Left cardiac atrium (tissue), 4 donors: ENCODE measurements around the gene PDXK. TPM values are rescaled to one million over a fixed set of nuclear protein-coding genes. Genes with fewer than 3 reads are reported as not detected.

Source experiments
- ATAC-seq, 2 donors: fragments of 200-7000 bp; cut with Tn5 transposase; one replicate each; pipeline ENCODE4 v1.9.1; 2020; ENCODE audit warnings: mild to moderate bottlenecking in 2 of 2, moderate library complexity in 2 of 2
- DNase-seq: peaks from one replicate; pipeline ENCODE4 v3.0.0-alpha.2; 2020
- intact Hi-C, 2 donors: fragments of 100-400 bp; cut with DNase I; formaldehyde crosslinking; loops; one replicate each; pipeline versions ENCODE4 v1.14.1 to v1.15.1; 2022 to 2023
- total RNA-seq, 2 donors: library from RNA; stranded (reverse); fragmentation: NEBNext Ultra II Directional; extraction: Animal tissue kit (Norgen Biotek cat#: 25700); gene quantifications; one replicate each; pipeline ENCODE4 v1.2.1, GENCODE V29; 2021
- donor health status: DM: no; HTN: yes; CAD: no.
- donor health status: DM: no; HTN: yes; CAD: no; lungs with severe emphysema.
- donor health status: DM: yes; HTN: yes; CAD: no.
- donor health status: Dilated cardiomyopathy.

Gene PDXK
- total RNA-seq, 2 donors from 2014 or later: 101 to 120 TPM

- ATAC-seq (no peak), DNase-seq (no peak)
- intact Hi-C loops: no loop called here
These were observed 73.5 kb downstream of the PDXK start for GRCh38 chr21:43792406-43792805.

GRCh38 chr21:43793243-43793642 lies 74.3 kb downstream of the PDXK start:
- no peak for ATAC-seq
- intact Hi-C loops: no loop called here

GRCh38 chr21:43794311-43794710 lies 75.4 kb downstream of the PDXK start:
- intact Hi-C loops: no loop called here
- DNase-seq (no peak), ATAC-seq (no peak)

More at GRCh38 chr21:43793243-43793642, 74.3 kb downstream of the PDXK start:
- no peak for DNase-seq

GRCh38 chr21:43794857-43795256 lies 75.9 kb downstream of the PDXK start:
- no peak for ATAC-seq
- DNase-seq: no peak
- intact Hi-C loops: no loop called here

- intact Hi-C loops: no loop called here
- DNase-seq: no peak
- ATAC-seq: no peak
These were observed 78.5 kb downstream of the PDXK start for GRCh38 chr21:43797415-43797814.

- intact Hi-C loops: no loop called here
- no peak for ATAC-seq
These were observed 79.2 kb downstream of the PDXK start for GRCh38 chr21:43797925-43798715.

GRCh38 chr21:43799301-43799840 lies 80.4 kb downstream of the PDXK start:
- DNase-seq (peak; percentile 16), ATAC-seq (no peak)
- intact Hi-C loops: no loop called here

More at GRCh38 chr21:43797925-43798715, 79.2 kb downstream of the PDXK start:
- DNase-seq: peak; percentile 14

- DNase-seq (no peak), ATAC-seq (no peak)
- intact Hi-C loops: loop anchor here in 1 of 2 donors (10.0 kb wide), 1 partner anchor 185 kb away; no protein-coding TSS in a partner anchor
These were observed 81.2 kb downstream of the PDXK start for GRCh38 chr21:43800124-43800523.

- ATAC-seq (no peak), DNase-seq (no peak)
- intact Hi-C loops: loop anchor here in 1 of 2 donors (10.0 kb wide), 1 partner anchor 184 kb away; no protein-coding TSS in a partner anchor
These were observed 81.6 kb downstream of the PDXK start for GRCh38 chr21:43800566-43800965.

- peak; percentile 15 for DNase-seq
- ATAC-seq: no peak
- intact Hi-C loops: loop anchor here in 1 of 2 donors (10.0 kb wide), 1 partner anchor 184 kb away; no protein-coding TSS in a partner anchor
These were observed 82.3 kb downstream of the PDXK start for GRCh38 chr21:43801006-43801783.

- no peak for ATAC-seq
- peak; percentile 14 for DNase-seq
- intact Hi-C loops: loop anchor here in 1 of 2 donors (10.0 kb wide), 1 partner anchor 182 kb away; no protein-coding TSS in a partner anchor
These were observed 83.9 kb downstream of the PDXK start for GRCh38 chr21:43802713-43803313.

- DNase-seq (no peak), ATAC-seq (no peak)
- intact Hi-C loops: loop anchor here in 1 of 2 donors (10.0 kb wide), 1 partner anchor 181 kb away; no protein-coding TSS in a partner anchor
These were observed 84.8 kb downstream of the PDXK start for GRCh38 chr21:43803558-43804300.

GRCh38 chr21:43805275-43805800 lies 86.4 kb downstream of the PDXK start:
- ATAC-seq (no peak), DNase-seq (no peak)
- intact Hi-C loops: loop anchor here in 1 of 2 donors (10.0 kb wide), 1 partner anchor 179 kb away; no protein-coding TSS in a partner anchor

- intact Hi-C loops: loop anchor here in 1 of 2 donors (10.0 kb wide), 1 partner anchor 179 kb away; no protein-coding TSS in a partner anchor
- peak; percentile 17 for DNase-seq
- ATAC-seq: no peak
These were observed 87.2 kb downstream of the PDXK start for GRCh38 chr21:43806017-43806710.

GRCh38 chr21:43808367-43808766 lies 89.4 kb downstream of the PDXK start:
- peak; percentile 17 for DNase-seq
- ATAC-seq: no peak
- intact Hi-C loops: loop anchor here in 1 of 2 donors (10.0 kb wide), 1 partner anchor 176 kb away; no protein-coding TSS in a partner anchor

GRCh38 chr21:43808832-43809251 lies 89.9 kb downstream of the PDXK start:
- no peak for ATAC-seq
- DNase-seq: no peak
- intact Hi-C loops: loop anchor here in 1 of 2 donors (10.0 kb wide), 1 partner anchor 176 kb away; no protein-coding TSS in a partner anchor

GRCh38 chr21:43809346-43809799 lies 90.4 kb downstream of the PDXK start:
- DNase-seq (no peak), ATAC-seq (no peak)
- intact Hi-C loops: loop anchor here in 1 of 2 donors (10.0 kb wide), 1 partner anchor 175 kb away; no protein-coding TSS in a partner anchor
